Activated T-cell treated with anti-CD3 and anti-CD28 coated beads, Interleukin-2, amount 50 U/mL, for 72 hours (primary cell): Measurements from ENCODE around the gene SLC38A3. TPM values are rescaled to one million over a fixed set of nuclear protein-coding genes. Genes with fewer than 3 reads are reported as not detected.
A peak's percentile ranks its signal among the peaks of the same experiment; 100 is the strongest.

Experiments
- ATAC-seq, 2 donors: fragments of 150-1000 bp; cut with Tn5 transposase; replicated peaks in 1 of 2; 2 replicates each; pipeline ENCODE4 v1.10.0; 2021; ENCODE audit warnings: moderate library complexity in 2 of 2, mild to moderate bottlenecking in 1 of 2
- DNase-seq, 2 donors: peaks; one replicate each; pipeline ENCODE4 v3.0.0; 2021 to 2022; ENCODE audit warnings: mixed read lengths in 1 of 2
- H3K27ac Mint-ChIP-seq: one replicate; pipeline ENCODE4 v1.8.0; 2022; ENCODE audit warnings: mild to moderate bottlenecking, moderate library complexity, mixed read lengths
- H3K27me3 Mint-ChIP-seq: one replicate; pipeline ENCODE4 v1.8.0; 2022; ENCODE audit warnings: low read depth, mixed read lengths
- H3K36me3 Mint-ChIP-seq, 2 donors: one replicate each; pipeline ENCODE4 v1.8.0; 2022; ENCODE audit warnings: mixed read lengths in 2 of 2, mild to moderate bottlenecking in 1 of 2; ENCODE audit not compliant: insufficient read depth in 2 of 2
- H3K4me1 Mint-ChIP-seq: one replicate; pipeline ENCODE4 v1.8.0; 2022; ENCODE audit warnings: low read depth, mixed read lengths
- H3K4me3 Mint-ChIP-seq, 2 donors: one replicate each; pipeline ENCODE4 v1.8.0; 2022; ENCODE audit warnings: mild to moderate bottlenecking in 2 of 2, mixed read lengths in 2 of 2, moderate library complexity in 2 of 2
- H3K9me3 Mint-ChIP-seq, 2 donors: one replicate each; pipeline ENCODE4 v1.8.0; 2022; ENCODE audit warnings: mixed read lengths in 2 of 2
- total RNA-seq, 2 donors: library from RNA; stranded (reverse); gene quantifications; one replicate each; pipeline ENCODE4 v1.2.3, GENCODE V29; 2022

SLC38A3 gene
- total RNA-seq, 2 donors from 2014 or later: not detected

GRCh38 chr3:50248387-50248786 lies 43.3 kb downstream of the SLC38A3 start:
- Mint-ChIP-seq H3K4me3 (peak overlapping the region; percentile 42 to 52), H3K27me3 (no peaks in the 10 kb centered on the region), H3K27ac (peak overlapping the region; percentile 88), H3K9me3 (no peaks in the 10 kb centered on the region), H3K4me1 (peaks cover 73% of the 10 kb centered on the region), H3K36me3 (peaks cover 10 to 15% of the 10 kb centered on the region in 2 donors)
- no peak for ATAC-seq
- DNase-seq: no peak

GRCh38 chr3:50249457-50249856 lies 44.4 kb downstream of the SLC38A3 start:
- DNase-seq: no peak
- Mint-ChIP-seq H3K4me3 (no peak overlapping the region), H3K27me3 (no peaks in the 10 kb centered on the region), H3K9me3 (no peaks in the 10 kb centered on the region), H3K4me1 (peaks cover 67% of the 10 kb centered on the region), H3K36me3 (peaks cover 8 to 15% of the 10 kb centered on the region in 2 donors), H3K27ac (no peak overlapping the region)
- no peak for ATAC-seq

GRCh38 chr3:50250514-50250913 lies 45.4 kb downstream of the SLC38A3 start:
- Mint-ChIP-seq H3K9me3 (no peaks in the 10 kb centered on the region), H3K4me3 (peak overlapping the region in 1 of 2 donors; percentile 33), H3K27ac (peak overlapping the region; percentile 92), H3K36me3 (peaks cover 8 to 15% of the 10 kb centered on the region in 2 donors), H3K27me3 (no peaks in the 10 kb centered on the region), H3K4me1 (peaks cover 56% of the 10 kb centered on the region)
- no peak for DNase-seq
- ATAC-seq: no peak

GRCh38 chr3:50251220-50251619 lies 46.1 kb downstream of the SLC38A3 start:
- H3K4me1 Mint-ChIP-seq: peaks cover 49% of the 10 kb centered on the region
- peak overlapping the region; percentile 29 to 49 for H3K4me3 Mint-ChIP-seq
- H3K36me3 Mint-ChIP-seq: peaks cover 8 to 15% of the 10 kb centered on the region in 2 donors
- no peaks in the 10 kb centered on the region for H3K9me3 Mint-ChIP-seq
- peak in 1 of 2 donors; percentile 54 for DNase-seq
- H3K27me3 Mint-ChIP-seq: no peaks in the 10 kb centered on the region
- peak; percentile 21 to 37 for ATAC-seq
- H3K27ac Mint-ChIP-seq: peak overlapping the region; percentile 92

- no peaks in the 10 kb centered on the region for H3K27me3 Mint-ChIP-seq
- peaks cover 0 to 3% of the 10 kb centered on the region in 2 donors for H3K9me3 Mint-ChIP-seq
- peaks cover 39% of the 10 kb centered on the region for H3K4me1 Mint-ChIP-seq
- no peak overlapping the region for H3K27ac Mint-ChIP-seq
- H3K36me3 Mint-ChIP-seq: peaks cover 19 to 20% of the 10 kb centered on the region in 2 donors
- no peak for DNase-seq
- no peak for ATAC-seq
- H3K4me3 Mint-ChIP-seq: no peak overlapping the region
Measured at GRCh38 chr3:50254577-50255250, 49.6 kb downstream of the SLC38A3 start.

- H3K4me3 Mint-ChIP-seq: no peak overlapping the region
- peaks cover 18 to 20% of the 10 kb centered on the region in 2 donors for H3K36me3 Mint-ChIP-seq
- DNase-seq: no peak
- H3K4me1 Mint-ChIP-seq: peaks cover 36% of the 10 kb centered on the region
- peaks cover 0 to 3% of the 10 kb centered on the region in 2 donors for H3K9me3 Mint-ChIP-seq
- ATAC-seq: no peak
- H3K27ac Mint-ChIP-seq: no peak overlapping the region
- no peaks in the 10 kb centered on the region for H3K27me3 Mint-ChIP-seq
Measured at GRCh38 chr3:50255251-50255615, 50.2 kb downstream of the SLC38A3 start.

GRCh38 chr3:50256978-50257890 lies 52.2 kb downstream of the SLC38A3 start:
- Mint-ChIP-seq H3K27ac (no peak overlapping the region), H3K36me3 (peaks cover 12 to 16% of the 10 kb centered on the region in 2 donors), H3K4me3 (no peak overlapping the region), H3K9me3 (peaks cover 0 to 3% of the 10 kb centered on the region in 2 donors), H3K27me3 (no peaks in the 10 kb centered on the region), H3K4me1 (peaks cover 22% of the 10 kb centered on the region)
- DNase-seq (peak in 1 of 2 donors; percentile 50), ATAC-seq (no peak)

- Mint-ChIP-seq H3K27ac (no peak overlapping the region), H3K4me1 (peaks cover 22% of the 10 kb centered on the region), H3K36me3 (peaks cover 12 to 16% of the 10 kb centered on the region in 2 donors), H3K27me3 (no peaks in the 10 kb centered on the region), H3K9me3 (peaks cover 0 to 3% of the 10 kb centered on the region in 2 donors), H3K4me3 (no peak overlapping the region)
- ATAC-seq (no peak), DNase-seq (no peak)
Measured at GRCh38 chr3:50258029-50258680, 53.1 kb downstream of the SLC38A3 start.

GRCh38 chr3:50258979-50259378 lies 53.9 kb downstream of the SLC38A3 start:
- peaks cover 0 to 3% of the 10 kb centered on the region in 2 donors for H3K9me3 Mint-ChIP-seq
- H3K27ac Mint-ChIP-seq: no peak overlapping the region
- H3K27me3 Mint-ChIP-seq: no peaks in the 10 kb centered on the region
- ATAC-seq (no peak), DNase-seq (no peak)
- H3K4me1 Mint-ChIP-seq: peaks cover 15% of the 10 kb centered on the region
- H3K4me3 Mint-ChIP-seq: peak overlapping the region; percentile 29 to 34
- peaks cover 11 to 14% of the 10 kb centered on the region in 2 donors for H3K36me3 Mint-ChIP-seq

- Mint-ChIP-seq H3K4me3 (peak overlapping the region; percentile 56 to 67), H3K9me3 (peaks cover 0 to 3% of the 10 kb centered on the region in 2 donors), H3K4me1 (peaks cover 15% of the 10 kb centered on the region), H3K27me3 (no peaks in the 10 kb centered on the region), H3K27ac (no peak overlapping the region), H3K36me3 (peaks cover 11 to 14% of the 10 kb centered on the region in 2 donors)
- no peak for DNase-seq
- peak; percentile 14 to 26 for ATAC-seq
Measured at GRCh38 chr3:50259432-50260026, 54.5 kb downstream of the SLC38A3 start.

GRCh38 chr3:50260027-50260941 lies 55.2 kb downstream of the SLC38A3 start:
- ATAC-seq (peak; percentile 96), DNase-seq (peak; percentile 90 to 96)
- H3K4me3 Mint-ChIP-seq: peak overlapping the region; percentile 63 to 67
- peaks cover 11 to 14% of the 10 kb centered on the region in 2 donors for H3K36me3 Mint-ChIP-seq
- peaks cover 0 to 3% of the 10 kb centered on the region in 2 donors for H3K9me3 Mint-ChIP-seq
- peaks cover 15% of the 10 kb centered on the region for H3K4me1 Mint-ChIP-seq
- no peaks in the 10 kb centered on the region for H3K27me3 Mint-ChIP-seq
- H3K27ac Mint-ChIP-seq: no peak overlapping the region
